ENCODE results near the gene TLR4.

Gene TLR4

DNA sequence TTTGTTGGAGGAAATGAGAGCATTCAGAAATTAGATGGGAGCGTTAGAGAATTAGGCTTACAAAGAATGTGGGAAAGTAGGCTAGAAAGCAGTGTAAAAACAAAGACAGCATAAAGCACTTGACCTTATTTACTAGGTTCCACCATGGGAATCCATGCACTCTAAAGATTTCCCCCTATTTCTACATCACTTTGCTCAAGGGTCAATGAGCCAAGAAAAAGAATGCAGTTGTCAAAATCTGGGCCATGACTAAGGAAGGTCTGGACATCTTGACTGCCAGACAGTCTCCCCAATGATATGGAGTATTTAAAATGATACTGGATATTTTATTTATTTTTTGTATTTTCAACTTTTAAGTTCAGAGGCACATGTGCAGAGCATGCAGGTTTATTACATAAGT is 3.4 kb downstream of the TLR4 start:
- H3K4me2 ChIP-seq (ENCODE audit: low read depth, low read length, poor library complexity, severe bottlenecking): no peak overlapping the region
- H3K27ac ChIP-seq (ENCODE audit: low read depth, low read length): no peak overlapping the region
- TF ChIP-seq EZH2phosphoT487 (conservative IDR thresholded peaks at IDR 0.05; ENCODE audit: low read length): no peak
- TF ChIP-seq, protein P1, sequence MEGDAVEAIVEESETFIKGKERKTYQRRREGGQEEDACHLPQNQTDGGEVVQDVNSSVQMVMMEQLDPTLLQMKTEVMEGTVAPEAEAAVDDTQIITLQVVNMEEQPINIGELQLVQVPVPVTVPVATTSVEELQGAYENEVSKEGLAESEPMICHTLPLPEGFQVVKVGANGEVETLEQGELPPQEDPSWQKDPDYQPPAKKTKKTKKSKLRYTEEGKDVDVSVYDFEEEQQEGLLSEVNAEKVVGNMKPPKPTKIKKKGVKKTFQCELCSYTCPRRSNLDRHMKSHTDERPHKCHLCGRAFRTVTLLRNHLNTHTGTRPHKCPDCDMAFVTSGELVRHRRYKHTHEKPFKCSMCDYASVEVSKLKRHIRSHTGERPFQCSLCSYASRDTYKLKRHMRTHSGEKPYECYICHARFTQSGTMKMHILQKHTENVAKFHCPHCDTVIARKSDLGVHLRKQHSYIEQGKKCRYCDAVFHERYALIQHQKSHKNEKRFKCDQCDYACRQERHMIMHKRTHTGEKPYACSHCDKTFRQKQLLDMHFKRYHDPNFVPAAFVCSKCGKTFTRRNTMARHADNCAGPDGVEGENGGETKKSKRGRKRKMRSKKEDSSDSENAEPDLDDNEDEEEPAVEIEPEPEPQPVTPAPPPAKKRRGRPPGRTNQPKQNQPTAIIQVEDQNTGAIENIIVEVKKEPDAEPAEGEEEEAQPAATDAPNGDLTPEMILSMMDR (IDR thresholded peaks at IDR 0.05; ENCODE audit: insufficient read depth, low read length, poor library complexity, severe bottlenecking): no peak

DNA sequence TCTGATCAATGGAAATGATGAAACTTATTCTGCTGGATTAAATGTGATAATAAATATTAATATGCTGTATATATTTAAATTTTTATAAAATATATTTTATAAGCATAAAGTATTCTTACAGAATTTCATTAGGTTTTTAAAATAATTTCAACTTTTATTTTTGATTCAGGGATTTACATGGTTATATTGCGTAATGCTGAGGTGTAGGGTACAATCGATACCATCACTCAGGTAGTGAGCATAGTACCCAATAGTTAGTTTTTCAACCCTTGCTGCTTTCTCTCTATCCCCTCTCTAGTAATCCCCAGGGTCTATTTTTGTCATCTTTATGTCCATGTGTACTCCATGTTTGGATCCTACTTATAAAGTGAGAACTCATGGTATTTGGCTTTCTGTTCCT is 5.7 kb downstream of the TLR4 start:
- no peaks in the 10 kb centered on the region for H3K79me2 ChIP-seq (ENCODE audit: insufficient read depth, low read length)
- no peaks in the 10 kb centered on the region for H4K20me1 ChIP-seq (ENCODE audit: low read depth, low read length)
- H3K36me3 ChIP-seq (ENCODE audit: low read length): 0 out of 2 replicates have a peak, but pooled peaks cover 4% of the 10 kb centered on the region

More for the DNA sequence above, 3.4 kb downstream of the TLR4 start:
- Histone ChIP-seq H3K36me3 (ENCODE audit: low read length) (no peaks in the 10 kb centered on the region), H3K9ac (ENCODE audit: low read length) (no peak overlapping the region), H3F3A (ENCODE audit: insufficient read depth) (no peaks in the 10 kb centered on the region), H2AFZ (ENCODE audit: low read depth, low read length, severe bottlenecking) (no peak overlapping the region), H3K9me2 (replicated peaks; ENCODE audit: insufficient read depth, low read length) (no peaks in the 10 kb centered on the region), H3K9me3 (ENCODE audit: insufficient read depth, low read length) (no peaks in the 10 kb centered on the region), H3K4me3 (ENCODE audit: insufficient read depth, low read length, poor library complexity, severe bottlenecking) (no peak overlapping the region), H3K79me2 (ENCODE audit: insufficient read depth, low read length) (no peaks in the 10 kb centered on the region), H4K20me1 (ENCODE audit: low read depth, low read length) (no peaks in the 10 kb centered on the region), H3K27me3 (ENCODE audit: low read length) (no peaks in the 10 kb centered on the region)

DNA sequence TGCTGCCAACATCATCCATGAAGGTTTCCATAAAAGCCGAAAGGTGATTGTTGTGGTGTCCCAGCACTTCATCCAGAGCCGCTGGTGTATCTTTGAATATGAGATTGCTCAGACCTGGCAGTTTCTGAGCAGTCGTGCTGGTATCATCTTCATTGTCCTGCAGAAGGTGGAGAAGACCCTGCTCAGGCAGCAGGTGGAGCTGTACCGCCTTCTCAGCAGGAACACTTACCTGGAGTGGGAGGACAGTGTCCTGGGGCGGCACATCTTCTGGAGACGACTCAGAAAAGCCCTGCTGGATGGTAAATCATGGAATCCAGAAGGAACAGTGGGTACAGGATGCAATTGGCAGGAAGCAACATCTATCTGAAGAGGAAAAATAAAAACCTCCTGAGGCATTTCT is 10.1 kb downstream of the TLR4 start:
- no peak overlapping the region for H3K4me3 ChIP-seq (ENCODE audit: insufficient read depth, low read length, poor library complexity, severe bottlenecking)
- 0 out of 2 replicates have a peak, but pooled peaks cover 4% of the 10 kb centered on the region for H3K36me3 ChIP-seq (ENCODE audit: low read length)
- no peaks in the 10 kb centered on the region for H4K20me1 ChIP-seq (ENCODE audit: low read depth, low read length)
- H3K79me2 ChIP-seq (ENCODE audit: insufficient read depth, low read length): no peaks in the 10 kb centered on the region
- no peaks in the 10 kb centered on the region for H3K9me2 ChIP-seq (replicated peaks; ENCODE audit: insufficient read depth, low read length)
- no peak overlapping the region for H3K4me2 ChIP-seq (ENCODE audit: low read depth, low read length, poor library complexity, severe bottlenecking)
- no peak overlapping the region for H2AFZ ChIP-seq (ENCODE audit: low read depth, low read length, severe bottlenecking)
- no peak for TF ChIP-seq EZH2phosphoT487 (conservative IDR thresholded peaks at IDR 0.05; ENCODE audit: low read length)
- TF ChIP-seq, protein P1 (IDR thresholded peaks at IDR 0.05; ENCODE audit: insufficient read depth, low read length, poor library complexity, severe bottlenecking): no peak
- H3K9me3 ChIP-seq (ENCODE audit: insufficient read depth, low read length): no peaks in the 10 kb centered on the region
- no peaks in the 10 kb centered on the region for H3K27me3 ChIP-seq (ENCODE audit: low read length)
- no peak overlapping the region for H3K27ac ChIP-seq (ENCODE audit: low read depth, low read length)
- no peaks in the 10 kb centered on the region for H3F3A ChIP-seq (ENCODE audit: insufficient read depth)
- H3K9ac ChIP-seq (ENCODE audit: low read length): no peak overlapping the region

More for the DNA sequence above, 5.7 kb downstream of the TLR4 start:
- Histone ChIP-seq H3K4me2 (ENCODE audit: low read depth, low read length, poor library complexity, severe bottlenecking) (no peak overlapping the region), H3K9ac (ENCODE audit: low read length) (no peak overlapping the region), H3K4me3 (ENCODE audit: insufficient read depth, low read length, poor library complexity, severe bottlenecking) (no peak overlapping the region), H3K9me2 (replicated peaks; ENCODE audit: insufficient read depth, low read length) (no peaks in the 10 kb centered on the region), H3K27ac (ENCODE audit: low read depth, low read length) (no peak overlapping the region), H3F3A (ENCODE audit: insufficient read depth) (no peaks in the 10 kb centered on the region), H3K9me3 (ENCODE audit: insufficient read depth, low read length) (no peaks in the 10 kb centered on the region), H2AFZ (ENCODE audit: low read depth, low read length, severe bottlenecking) (no peak overlapping the region), H3K27me3 (ENCODE audit: low read length) (no peaks in the 10 kb centered on the region)
- TF ChIP-seq, protein P1 (IDR thresholded peaks at IDR 0.05; ENCODE audit: insufficient read depth, low read length, poor library complexity, severe bottlenecking): no peak
- TF ChIP-seq EZH2phosphoT487 (conservative IDR thresholded peaks at IDR 0.05; ENCODE audit: low read length): no peak
